HepG2 (cell line): ENCODE measurements around the gene TMEM127. TPM values are rescaled to one million over a fixed set of nuclear protein-coding genes. Genes with fewer than 3 reads are reported as not detected.

Experiments used
- ATAC-seq: fragments of 200-7000 bp; cut with Tn5 transposase; 3 replicates; pipeline ENCODE4 v1.9.1; 2020; ENCODE audit warnings: mild to moderate bottlenecking, moderate library complexity
- BruUV-seq: library from RNA; stranded (reverse); fragments of 400-500 nt; replicated peaks from 2 replicates; lab custom pipeline; 2021; lab: Mats Ljungman, UMichigan
- CTCF ChIA-PET: fragments of 300-600 bp; formaldehyde crosslinking; extraction: SDS; loops from one replicate; lab custom pipeline; 2021; ENCODE audit warnings: low total read pairs, inconsistent platforms, low intra/inter-chr PET ratio; lab: Yijun Ruan, JAX
- POLR2A ChIA-PET: fragments of 350-600 bp; sonication (Branson Sonifier 250); formaldehyde crosslinking; loops from one replicate; lab custom pipeline; 2020; ENCODE audit warnings: antibody characterized with exemption, inconsistent platforms; lab: Yijun Ruan, JAX
- DNase-seq: peaks from one replicate; pipeline ENCODE4 v3.0.0-alpha.2; 2015; ENCODE audit warnings: low spot score
- FAIRE-seq: peaks from 3 replicates; lab custom pipeline; 2011; peaks lifted over from hg19 to GRCh38; lab: Jason Lieb, UNC
- H2AFZ ChIP-seq: one replicate; pipeline ENCODE4 v1.6.1; 2011; ENCODE audit warnings: low read length, inconsistent platforms
- H3K27ac ChIP-seq: fragments of 300-600 bp; 3 replicates; pipeline ENCODE4 v1.8.0; 2011; ENCODE audit warnings: mixed run types, mild to moderate bottlenecking, mixed read lengths, low read length, inconsistent platforms; ENCODE audit not compliant: insufficient read depth; ENCODE audit errors: extremely low read length
- H3K27me3 ChIP-seq, 2 experiments: fragments of 200-600 bp in 1 of 2; 2 replicates in 1 of 2; 3 replicates in 1 of 2; pipeline versions ENCODE4 v1.6.0 to v1.8.0; 2011; ENCODE audit warnings: low read length in 2 of 2, mild to moderate bottlenecking in 2 of 2, moderate library complexity in 2 of 2, inconsistent platforms in 1 of 2; ENCODE audit not compliant: insufficient read depth in 2 of 2, control insufficient read depth in 1 of 2
- H3K36me3 ChIP-seq, 2 experiments: fragments of 200-600 bp in 1 of 2; replicated peaks in 1 of 2; 2 replicates in 1 of 2; 3 replicates in 1 of 2; pipeline versions ENCODE4 v1.5.1 to v1.8.0; 2011; ENCODE audit warnings: low read length in 2 of 2, inconsistent platforms in 1 of 2; ENCODE audit not compliant: insufficient read depth in 2 of 2, control insufficient read depth in 1 of 2
- H3K4me1 ChIP-seq: 2 replicates; pipeline ENCODE4 v1.5.1; 2012; ENCODE audit warnings: low read length, inconsistent platforms; ENCODE audit not compliant: insufficient read depth
- H3K4me2 ChIP-seq: 2 replicates; pipeline ENCODE4 v1.6.0; 2011; ENCODE audit warnings: low read depth, low read length, inconsistent platforms
- H3K4me3 ChIP-seq, 3 experiments: fragments of 200-600 bp in 1 of 3; sonication (generic), shearing (Covaris generic) in 1 of 3; replicated peaks in 1 of 3; 2 replicates each; pipeline ENCODE4 v1.5.1; 2011 to 2016; ENCODE audit warnings: low read length in 3 of 3, inconsistent platforms in 2 of 3, low read depth in 2 of 3, mild to moderate bottlenecking in 2 of 3, control low read depth in 1 of 3, mixed read lengths in 1 of 3; ENCODE audit not compliant: insufficient read depth in 1 of 3
- H3K79me2 ChIP-seq: one replicate; pipeline ENCODE4 v1.6.1; 2011; ENCODE audit warnings: low read length, inconsistent platforms; ENCODE audit not compliant: insufficient read depth
- H3K9ac ChIP-seq: 2 replicates; pipeline ENCODE4 v1.6.0; 2011; ENCODE audit warnings: mild to moderate bottlenecking, low read depth, low read length, inconsistent platforms; ENCODE audit not compliant: insufficient read depth
- H3K9me3 ChIP-seq: 2 replicates; pipeline ENCODE4 v1.5.1; 2012; ENCODE audit warnings: mild to moderate bottlenecking, low read length
- H4K20me1 ChIP-seq: 2 replicates; pipeline ENCODE4 v1.6.0; 2011; ENCODE audit warnings: inconsistent platforms, mild to moderate bottlenecking, low read length, moderate library complexity; ENCODE audit not compliant: insufficient read depth
- GATAD1 ChIP-seq: IDR thresholded peaks from 2 replicates; pipeline ENCODE4 v1.6.1; 2016; ENCODE audit warnings: missing genetic modification reagents, missing compliant biosample characterization
- HCFC1 ChIP-seq: fragments of 150-350 bp; IDR thresholded peaks from 2 replicates; pipeline ENCODE4 v1.6.1; 2014; ENCODE audit warnings: low read depth, low read length
- KDM5A ChIP-seq: fragments of 200-600 bp; sonication (generic); IDR thresholded peaks from 2 replicates; pipeline ENCODE4 v1.7.0; 2018; ENCODE audit warnings: antibody characterized with exemption, mild to moderate bottlenecking, low read length, borderline replicate concordance
- MBD4 ChIP-seq: IDR thresholded peaks from 2 replicates; pipeline ENCODE4 v1.6.1; 2012; ENCODE audit warnings: low read length, inconsistent platforms, borderline replicate concordance
- MBNL3 ChIP-seq: fragments of 250-450 bp; sonication (Bioruptor Pico); conservative IDR thresholded peaks from 2 replicates; pipeline ENCODE4 v1.8.0; 2022; ENCODE audit warnings: mild to moderate bottlenecking, inconsistent platforms
- TARDBP ChIP-seq: sonication (generic); formaldehyde crosslinking; IDR thresholded peaks from 2 replicates; pipeline ENCODE4 v1.8.0; 2022; ENCODE audit warnings: mild to moderate bottlenecking, missing genetic modification reagents
- ZKSCAN1 ChIP-seq: fragments of 150-350 bp; IDR thresholded peaks from 2 replicates; pipeline ENCODE4 v1.6.1; 2014; ENCODE audit warnings: low read length
- ZNF33A ChIP-seq: sonication (generic); formaldehyde crosslinking; IDR thresholded peaks from 2 replicates; pipeline ENCODE4 v1.5.1; 2020; ENCODE audit warnings: missing genetic modification reagents, mild to moderate bottlenecking, moderate library complexity, borderline replicate concordance
- ZNF451 ChIP-seq: sonication (generic); formaldehyde crosslinking; IDR thresholded peaks from 2 replicates; pipeline ENCODE4 v1.5.0; 2020; ENCODE audit warnings: mild to moderate bottlenecking, missing genetic modification reagents
- ZNF619 ChIP-seq: sonication (generic); formaldehyde crosslinking; IDR thresholded peaks from 2 replicates; pipeline ENCODE4 v1.4.0; 2020; ENCODE audit warnings: mild to moderate bottlenecking, missing genetic modification reagents
- ZSCAN22 ChIP-seq: sonication (generic); formaldehyde crosslinking; IDR thresholded peaks from 2 replicates; pipeline ENCODE4 v1.4.0; 2020; ENCODE audit warnings: mild to moderate bottlenecking, missing genetic modification reagents
- WGBS: methylation state at CpG from one replicate; pipeline ENCODE4 v1.1.6; 2017; ENCODE audit warnings: low lambda C conversion rate; 5-methylcytosine and 5-hydroxymethylcytosine counted together
- in situ Hi-C: cut with HindIII; loops from 2 replicates; pipeline ENCODE4 v1.10.0; 2017; ENCODE audit warnings: low pct_unique_long_range_greater_than_20kb; ENCODE audit not compliant: extremely low pct_ligation_motif_present
- intact Hi-C: fragments of 100-400 bp; cut with micrococcal nuclease; formaldehyde crosslinking; loops from one replicate; pipeline ENCODE4 v1.10.0; 2022; ENCODE audit not compliant: unreplicated experiment
- polyA plus RNA-seq, 8 experiments: library from polyadenylated mRNA; depleted of rRNA in 3 of 8; stranded (reverse) in 7 of 8; unstranded in 1 of 8; fragments of >200 nt; fragmentation: Illumina TruSeq in 4 of 8; extraction: Trizol in 4 of 8; gene quantifications; 2 replicates each; pipeline versions ENCODE4 v1.2.1 to v1.2.3, GENCODE V29; 2011 to 2016; ENCODE audit warnings: low read depth in 4 of 8, missing spikeins in 1 of 8, mixed read lengths in 1 of 8; ENCODE audit not compliant: insufficient read depth in 1 of 8
- total RNA-seq, 5 experiments: library from RNA; depleted of rRNA; stranded (reverse); fragments of >200 nt; fragmentation: Illumina TruSeq; extraction: Trizol; gene quantifications; 2 replicates each; pipeline ENCODE4 v1.2.3, GENCODE V29; 2016; ENCODE audit warnings: low read depth in 1 of 5
- TF ChIP-seq, protein P1 (sequence below): sonication (generic); formaldehyde crosslinking; IDR thresholded peaks from 2 replicates; pipeline ENCODE4 v1.4.0; 2020; ENCODE audit warnings: missing genetic modification reagents, mild to moderate bottlenecking, borderline replicate concordance
- TF ChIP-seq, protein P2 (sequence below): sonication (generic); formaldehyde crosslinking; IDR thresholded peaks from 2 replicates; pipeline ENCODE4 v1.4.0; 2020; ENCODE audit warnings: missing genetic modification reagents
- TF ChIP-seq, protein P3 (sequence below): sonication (generic); formaldehyde crosslinking; IDR thresholded peaks from 2 replicates; pipeline ENCODE4 v1.5.1; 2020; ENCODE audit warnings: mild to moderate bottlenecking, missing genetic modification reagents, borderline replicate concordance
- TF ChIP-seq, protein P4 (sequence below): sonication (generic); formaldehyde crosslinking; IDR thresholded peaks from 2 replicates; pipeline ENCODE4 v1.4.0; 2020; ENCODE audit warnings: mild to moderate bottlenecking, missing genetic modification reagents

The TMEM127 gene
- total and polyA plus RNA-seq, 2 of the 13 experiments (the other 11 are each of a cell fraction or from before 2014, with no cell fraction given), result 21.5 to 33.9 TPM

DNA sequence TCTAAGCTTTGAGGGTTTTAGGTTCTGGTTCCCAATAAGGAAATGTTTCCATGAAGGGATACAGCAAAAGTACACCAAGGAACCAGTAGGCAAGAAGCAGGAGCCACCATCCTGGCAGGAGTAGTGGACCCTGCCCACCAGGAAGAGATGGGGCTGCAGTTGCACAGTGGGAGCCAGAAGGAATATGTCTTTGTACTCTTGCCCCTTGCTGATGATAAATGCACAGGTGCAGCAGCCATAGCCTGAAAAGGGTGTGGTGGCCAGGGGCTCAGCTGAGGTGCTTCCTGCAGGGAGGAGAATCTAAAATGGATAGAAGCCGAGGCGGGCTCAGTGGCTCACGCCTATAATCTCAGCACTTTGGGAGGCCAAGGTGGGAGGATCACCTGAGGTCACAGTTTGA, 27.5 kb downstream of the TMEM127 start:
- CTCF ChIA-PET, result no interaction called here
- POLR2A ChIA-PET, result interaction anchor here (0.9 to 1.8 kb wide), 2 partner anchors 22 to 30 kb away, joined by 3 to 8 read pairs; partner anchors contain the start of gene STARD7

More for the DNA sequence above, 27.5 kb downstream of the TMEM127 start:
- H4K20me1 ChIP-seq, result no peaks in the 10 kb centered on the region
- DNase-seq (no peak), ATAC-seq (no peak), FAIRE-seq (no peak)
- peaks cover 2 to 17% of the 10 kb centered on the region in 2 experiments; a peak in 3 of 5 replicates for H3K36me3 ChIP-seq
- H3K4me2 ChIP-seq, result no peak overlapping the region
- H3K4me1 ChIP-seq, result peaks cover 16% of the 10 kb centered on the region; the same call in 1 of the 2 replicates
- no peak overlapping the region for H3K27ac ChIP-seq
- WGBS, result 100% methylated on average over 3 of the region's 3 CpGs
- H3K9ac ChIP-seq, result no peak overlapping the region
- intact Hi-C loops, result no loop called here
- TF ChIP-seq HCFC1, result no peak
- no peak for TF ChIP-seq TARDBP (CRISPR knock-in tag)
- no peak for TF ChIP-seq MBNL3 (CRISPR knock-in tag)
- no peak for TF ChIP-seq GATAD1 (CRISPR knock-in tag)
- TF ChIP-seq ZNF619, result no peak
- TF ChIP-seq, protein P1, sequence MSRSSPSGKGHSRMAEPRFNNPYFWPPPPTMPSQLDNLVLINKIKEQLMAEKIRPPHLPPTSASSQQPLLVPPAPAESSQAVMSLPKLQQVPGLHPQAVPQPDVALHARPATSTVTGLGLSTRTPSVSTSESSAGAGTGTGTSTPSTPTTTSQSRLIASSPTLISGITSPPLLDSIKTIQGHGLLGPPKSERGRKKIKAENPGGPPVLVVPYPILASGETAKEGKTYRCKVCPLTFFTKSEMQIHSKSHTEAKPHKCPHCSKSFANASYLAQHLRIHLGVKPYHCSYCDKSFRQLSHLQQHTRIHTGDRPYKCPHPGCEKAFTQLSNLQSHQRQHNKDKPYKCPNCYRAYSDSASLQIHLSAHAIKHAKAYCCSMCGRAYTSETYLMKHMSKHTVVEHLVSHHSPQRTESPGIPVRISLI, result no peak
- TF ChIP-seq, protein P2, sequence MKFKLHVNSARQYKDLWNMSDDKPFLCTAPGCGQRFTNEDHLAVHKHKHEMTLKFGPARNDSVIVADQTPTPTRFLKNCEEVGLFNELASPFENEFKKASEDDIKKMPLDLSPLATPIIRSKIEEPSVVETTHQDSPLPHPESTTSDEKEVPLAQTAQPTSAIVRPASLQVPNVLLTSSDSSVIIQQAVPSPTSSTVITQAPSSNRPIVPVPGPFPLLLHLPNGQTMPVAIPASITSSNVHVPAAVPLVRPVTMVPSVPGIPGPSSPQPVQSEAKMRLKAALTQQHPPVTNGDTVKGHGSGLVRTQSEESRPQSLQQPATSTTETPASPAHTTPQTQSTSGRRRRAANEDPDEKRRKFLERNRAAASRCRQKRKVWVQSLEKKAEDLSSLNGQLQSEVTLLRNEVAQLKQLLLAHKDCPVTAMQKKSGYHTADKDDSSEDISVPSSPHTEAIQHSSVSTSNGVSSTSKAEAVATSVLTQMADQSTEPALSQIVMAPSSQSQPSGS (CRISPR knock-in tag), result no peak
- TF ChIP-seq ZSCAN22 (CRISPR knock-in tag), result no peak
- no peak for TF ChIP-seq KDM5A
- TF ChIP-seq, protein P3, sequence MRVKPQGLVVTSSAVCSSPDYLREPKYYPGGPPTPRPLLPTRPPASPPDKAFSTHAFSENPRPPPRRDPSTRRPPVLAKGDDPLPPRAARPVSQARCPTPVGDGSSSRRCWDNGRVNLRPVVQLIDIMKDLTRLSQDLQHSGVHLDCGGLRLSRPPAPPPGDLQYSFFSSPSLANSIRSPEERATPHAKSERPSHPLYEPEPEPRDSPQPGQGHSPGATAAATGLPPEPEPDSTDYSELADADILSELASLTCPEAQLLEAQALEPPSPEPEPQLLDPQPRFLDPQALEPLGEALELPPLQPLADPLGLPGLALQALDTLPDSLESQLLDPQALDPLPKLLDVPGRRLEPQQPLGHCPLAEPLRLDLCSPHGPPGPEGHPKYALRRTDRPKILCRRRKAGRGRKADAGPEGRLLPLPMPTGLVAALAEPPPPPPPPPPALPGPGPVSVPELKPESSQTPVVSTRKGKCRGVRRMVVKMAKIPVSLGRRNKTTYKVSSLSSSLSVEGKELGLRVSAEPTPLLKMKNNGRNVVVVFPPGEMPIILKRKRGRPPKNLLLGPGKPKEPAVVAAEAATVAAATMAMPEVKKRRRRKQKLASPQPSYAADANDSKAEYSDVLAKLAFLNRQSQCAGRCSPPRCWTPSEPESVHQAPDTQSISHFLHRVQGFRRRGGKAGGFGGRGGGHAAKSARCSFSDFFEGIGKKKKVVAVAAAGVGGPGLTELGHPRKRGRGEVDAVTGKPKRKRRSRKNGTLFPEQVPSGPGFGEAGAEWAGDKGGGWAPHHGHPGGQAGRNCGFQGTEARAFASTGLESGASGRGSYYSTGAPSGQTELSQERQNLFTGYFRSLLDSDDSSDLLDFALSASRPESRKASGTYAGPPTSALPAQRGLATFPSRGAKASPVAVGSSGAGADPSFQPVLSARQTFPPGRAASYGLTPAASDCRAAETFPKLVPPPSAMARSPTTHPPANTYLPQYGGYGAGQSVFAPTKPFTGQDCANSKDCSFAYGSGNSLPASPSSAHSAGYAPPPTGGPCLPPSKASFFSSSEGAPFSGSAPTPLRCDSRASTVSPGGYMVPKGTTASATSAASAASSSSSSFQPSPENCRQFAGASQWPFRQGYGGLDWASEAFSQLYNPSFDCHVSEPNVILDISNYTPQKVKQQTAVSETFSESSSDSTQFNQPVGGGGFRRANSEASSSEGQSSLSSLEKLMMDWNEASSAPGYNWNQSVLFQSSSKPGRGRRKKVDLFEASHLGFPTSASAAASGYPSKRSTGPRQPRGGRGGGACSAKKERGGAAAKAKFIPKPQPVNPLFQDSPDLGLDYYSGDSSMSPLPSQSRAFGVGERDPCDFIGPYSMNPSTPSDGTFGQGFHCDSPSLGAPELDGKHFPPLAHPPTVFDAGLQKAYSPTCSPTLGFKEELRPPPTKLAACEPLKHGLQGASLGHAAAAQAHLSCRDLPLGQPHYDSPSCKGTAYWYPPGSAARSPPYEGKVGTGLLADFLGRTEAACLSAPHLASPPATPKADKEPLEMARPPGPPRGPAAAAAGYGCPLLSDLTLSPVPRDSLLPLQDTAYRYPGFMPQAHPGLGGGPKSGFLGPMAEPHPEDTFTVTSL (CRISPR knock-in tag), result no peak
- TF ChIP-seq MBD4, result no peak
- TF ChIP-seq, protein P4, sequence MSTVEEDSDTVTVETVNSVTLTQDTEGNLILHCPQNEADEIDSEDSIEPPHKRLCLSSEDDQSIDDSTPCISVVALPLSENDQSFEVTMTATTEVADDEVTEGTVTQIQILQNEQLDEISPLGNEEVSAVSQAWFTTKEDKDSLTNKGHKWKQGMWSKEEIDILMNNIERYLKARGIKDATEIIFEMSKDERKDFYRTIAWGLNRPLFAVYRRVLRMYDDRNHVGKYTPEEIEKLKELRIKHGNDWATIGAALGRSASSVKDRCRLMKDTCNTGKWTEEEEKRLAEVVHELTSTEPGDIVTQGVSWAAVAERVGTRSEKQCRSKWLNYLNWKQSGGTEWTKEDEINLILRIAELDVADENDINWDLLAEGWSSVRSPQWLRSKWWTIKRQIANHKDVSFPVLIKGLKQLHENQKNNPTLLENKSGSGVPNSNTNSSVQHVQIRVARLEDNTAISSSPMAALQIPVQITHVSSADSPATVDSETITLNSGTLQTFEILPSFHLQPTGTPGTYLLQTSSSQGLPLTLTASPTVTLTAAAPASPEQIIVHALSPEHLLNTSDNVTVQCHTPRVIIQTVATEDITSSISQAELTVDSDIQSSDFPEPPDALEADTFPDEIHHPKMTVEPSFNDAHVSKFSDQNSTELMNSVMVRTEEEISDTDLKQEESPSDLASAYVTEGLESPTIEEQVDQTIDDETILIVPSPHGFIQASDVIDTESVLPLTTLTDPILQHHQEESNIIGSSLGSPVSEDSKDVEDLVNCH (CRISPR knock-in tag), result no peak
- no peak for TF ChIP-seq ZNF451
- TF ChIP-seq ZKSCAN1, result no peak
- TF ChIP-seq ZNF33A, result no peak
- BruUV-seq, result no TSS peak
- H3K9me3 ChIP-seq, result no peaks in the 10 kb centered on the region
- in situ Hi-C loops, result no loop called here
- H3K79me2 ChIP-seq, result no peaks in the 10 kb centered on the region
- H3K4me3 ChIP-seq, result no peak overlapping the region
- no peak overlapping the region for H2AFZ ChIP-seq
- no peaks in the 10 kb centered on the region for H3K27me3 ChIP-seq
